HEK293 (cell line): ENCODE measurements around the gene STIM1.

ENCODE experiments used
- CTCF ChIP-seq: fragments of 450-650 bp; formaldehyde crosslinking; IDR thresholded peaks from 2 replicates; pipeline ENCODE4 v1.5.1; 2016; ENCODE audit warnings: missing biosample characterization, missing genetic modification characterization
- GLI2 ChIP-seq: fragments of 450-650 bp; formaldehyde crosslinking; IDR thresholded peaks from 2 replicates; pipeline ENCODE4; 2017; ENCODE audit warnings: missing biosample characterization, missing genetic modification characterization, low read depth, borderline replicate concordance
- MZF1 ChIP-seq: fragments of 450-650 bp; formaldehyde crosslinking; IDR thresholded peaks from 2 replicates; pipeline ENCODE4 v1.5.1; 2017; ENCODE audit warnings: missing biosample characterization, missing genetic modification characterization, borderline replicate concordance
- ZBTB10 ChIP-seq: fragments of 450-650 bp; formaldehyde crosslinking; IDR thresholded peaks from 2 replicates; pipeline ENCODE4 v1.5.1; 2016; ENCODE audit warnings: missing biosample characterization, missing genetic modification characterization
- ZNF121 ChIP-seq: fragments of 450-650 bp; formaldehyde crosslinking; IDR thresholded peaks from 2 replicates; pipeline ENCODE4 v1.5.1; 2016; ENCODE audit warnings: missing biosample characterization, missing genetic modification characterization
- ZNF18 ChIP-seq: fragments of 450-650 bp; formaldehyde crosslinking; IDR thresholded peaks from 2 replicates; pipeline ENCODE4 v1.5.1; 2016; ENCODE audit warnings: missing biosample characterization, missing genetic modification characterization
- ZNF274 ChIP-seq, 2 experiments: fragments of 200-500 bp in 1 of 2; fragments of 450-650 bp in 1 of 2; sonication (Bioruptor generic) in 1 of 2; formaldehyde crosslinking in 1 of 2; IDR thresholded peaks; 2 replicates each; pipeline versions ENCODE4 v1.5.1 to v1.6.1; 2014 to 2016; ENCODE audit warnings: borderline replicate concordance in 1 of 2, inconsistent platforms in 1 of 2, low read length in 1 of 2, missing biosample characterization in 1 of 2, missing genetic modification characterization in 1 of 2
- ZNF48 ChIP-seq: fragments of 450-650 bp; formaldehyde crosslinking; IDR thresholded peaks from 2 replicates; pipeline ENCODE4 v1.5.1; 2016; ENCODE audit warnings: missing biosample characterization, missing genetic modification characterization
- ZNF624 ChIP-seq: fragments of 450-650 bp; formaldehyde crosslinking; IDR thresholded peaks from 2 replicates; pipeline ENCODE4 v1.5.1; 2017; ENCODE audit warnings: missing biosample characterization, missing genetic modification characterization
- ZNF776 ChIP-seq: fragments of 450-650 bp; formaldehyde crosslinking; IDR thresholded peaks from 2 replicates; pipeline ENCODE4 v1.5.0; 2017; ENCODE audit warnings: missing biosample characterization, missing genetic modification characterization, borderline replicate concordance

GRCh38 chr11:4085575-4085974, 230.1 kb downstream of the STIM1 start:
- TF ChIP-seq GLI2 (tag by site-specific recombination) (no peak), ZNF121 (tag by site-specific recombination) (no peak), ZNF18 (tag by site-specific recombination) (no peak), ZNF776 (tag by site-specific recombination) (no peak), ZNF48 (tag by site-specific recombination) (no peak), ZNF624 (tag by site-specific recombination) (no peak), ZBTB10 (tag by site-specific recombination) (no peak), ZNF274 (IDR thresholded peaks at IDR 0.05; ENCODE audit: low read length) (no peak), ZNF274 (tag by site-specific recombination; IDR thresholded peaks at IDR 0.05; ENCODE audit: borderline replicate concordance) (no peak), CTCF (tag by site-specific recombination) (no peak), MZF1 (tag by site-specific recombination) (no peak)
